T-helper 2 cell treated with Interferon-gamma antibody and Interleukin-4, amounts not matched to agents 5 μg/mL and 100 μg/mL, for 36 hours (primary cell): ENCODE data around the gene TMC8.
"Not testable (repeated sequence)": the region's sequence is repeated elsewhere in the genome, so short reads cannot be mapped to it uniquely, and the experiment has no call there.

ENCODE experiments used
- DNase-seq: peaks from one replicate; pipeline ENCODE4 v3.0.0; 2021; ENCODE audit warnings: low spot score
- H3K27ac Mint-ChIP-seq: one replicate; pipeline ENCODE4 v1.8.0; 2021; ENCODE audit warnings: mild to moderate bottlenecking, mixed read lengths
- H3K27me3 Mint-ChIP-seq: one replicate; pipeline ENCODE4 v1.8.0; 2021; ENCODE audit warnings: low read depth, mixed read lengths
- H3K36me3 Mint-ChIP-seq: one replicate; pipeline ENCODE4 v1.8.0; 2021; ENCODE audit warnings: low read depth, mixed read lengths
- H3K4me1 Mint-ChIP-seq: one replicate; pipeline ENCODE4 v1.8.0; 2021; ENCODE audit warnings: low read depth, mixed read lengths
- H3K4me3 Mint-ChIP-seq: one replicate; pipeline ENCODE4 v1.8.0; 2022; ENCODE audit warnings: mild to moderate bottlenecking, moderate library complexity, mixed read lengths
- H3K9me3 Mint-ChIP-seq: one replicate; pipeline ENCODE4 v1.8.0; 2021; ENCODE audit warnings: mixed read lengths

TMC8 gene

GRCh38 chr17:78130437-78131101 lies at the start of gene TMC8:
TSS of gene TMC8 (plus strand) at chr17:78130771. CDS start at chr17:78131589, 818 bp downstream.
- Mint-ChIP-seq H3K4me1 (peaks cover 42% of the 10 kb centered on the region), H3K4me3 (peak within 1 kb of the TSS; percentile 99), H3K27me3 (no peaks in the 10 kb centered on the region), H3K36me3 (peaks cover 55% of the 10 kb centered on the region), H3K9me3 (no peaks in the 10 kb centered on the region), H3K27ac (peak within 1 kb of the TSS; percentile 100)
- peak; percentile 78 for DNase-seq

- H3K36me3 Mint-ChIP-seq = peaks cover 31% of the 10 kb centered on the region
- no peak overlapping the region for H3K4me3 Mint-ChIP-seq
- no peaks in the 10 kb centered on the region for H3K27me3 Mint-ChIP-seq
- H3K27ac Mint-ChIP-seq = peak overlapping the region; percentile 42
- H3K9me3 Mint-ChIP-seq = no peaks in the 10 kb centered on the region
- no peak for DNase-seq
- H3K4me1 Mint-ChIP-seq = peaks cover 20% of the 10 kb centered on the region
These were observed 49.0 kb upstream of the TMC8 start for GRCh38 chr17:78081551-78081950.

GRCh38 chr17:78082355-78082872 lies 48.2 kb upstream of the TMC8 start:
- Mint-ChIP-seq H3K4me1 (peaks cover 20% of the 10 kb centered on the region), H3K27ac (peak overlapping the region; percentile 55), H3K36me3 (peaks cover 33% of the 10 kb centered on the region)
- H3K9me3 Mint-ChIP-seq, DNase-seq, H3K27me3 Mint-ChIP-seq, H3K4me3 Mint-ChIP-seq: not testable (repeated sequence)

- no peaks in the 10 kb centered on the region for H3K27me3 Mint-ChIP-seq
- H3K4me3 Mint-ChIP-seq = no peak overlapping the region
- H3K36me3 Mint-ChIP-seq = peaks cover 32% of the 10 kb centered on the region
- no peaks in the 10 kb centered on the region for H3K9me3 Mint-ChIP-seq
- H3K27ac Mint-ChIP-seq = peak overlapping the region; percentile 21
- no peak for DNase-seq
- H3K4me1 Mint-ChIP-seq = peaks cover 20% of the 10 kb centered on the region
These were observed 47.6 kb upstream of the TMC8 start for GRCh38 chr17:78082988-78083387.

GRCh38 chr17:78086740-78087139 lies 43.8 kb upstream of the TMC8 start:
- no peak for DNase-seq
- no peaks in the 10 kb centered on the region for H3K27me3 Mint-ChIP-seq
- no peak overlapping the region for H3K4me3 Mint-ChIP-seq
- peaks cover 35% of the 10 kb centered on the region for H3K36me3 Mint-ChIP-seq
- H3K9me3 Mint-ChIP-seq = no peaks in the 10 kb centered on the region
- peaks cover 20% of the 10 kb centered on the region for H3K4me1 Mint-ChIP-seq
- no peak overlapping the region for H3K27ac Mint-ChIP-seq

- H3K4me1 Mint-ChIP-seq = peaks cover 5% of the 10 kb centered on the region
- no peak overlapping the region for H3K4me3 Mint-ChIP-seq
- no peaks in the 10 kb centered on the region for H3K27me3 Mint-ChIP-seq
- no peak for DNase-seq
- H3K27ac Mint-ChIP-seq = no peak overlapping the region
- H3K9me3 Mint-ChIP-seq = no peaks in the 10 kb centered on the region
- H3K36me3 Mint-ChIP-seq = peaks cover 48% of the 10 kb centered on the region
These were observed 42.0 kb upstream of the TMC8 start for GRCh38 chr17:78088529-78088928.

- Mint-ChIP-seq H3K27ac (no peak overlapping the region), H3K27me3 (no peaks in the 10 kb centered on the region)
These were observed 40.8 kb upstream of the TMC8 start for GRCh38 chr17:78089576-78090281.

GRCh38 chr17:78092794-78093324 lies 37.7 kb upstream of the TMC8 start:
- Mint-ChIP-seq H3K36me3 (peaks cover 45% of the 10 kb centered on the region), H3K27ac (no peak overlapping the region), H3K4me3 (no peak overlapping the region), H3K27me3 (no peaks in the 10 kb centered on the region), H3K4me1 (peaks cover 4% of the 10 kb centered on the region), H3K9me3 (no peaks in the 10 kb centered on the region)
- DNase-seq = no peak

More at GRCh38 chr17:78089576-78090281, 40.8 kb upstream of the TMC8 start:
- peaks cover 52% of the 10 kb centered on the region for H3K36me3 Mint-ChIP-seq
- no peaks in the 10 kb centered on the region for H3K9me3 Mint-ChIP-seq
- H3K4me3 Mint-ChIP-seq = no peak overlapping the region
- H3K4me1 Mint-ChIP-seq = peaks cover 5% of the 10 kb centered on the region
- no peak for DNase-seq

- Mint-ChIP-seq H3K4me1 (no peaks in the 10 kb centered on the region), H3K27me3 (no peaks in the 10 kb centered on the region), H3K4me3 (no peak overlapping the region), H3K36me3 (peaks cover 65% of the 10 kb centered on the region), H3K27ac (no peak overlapping the region), H3K9me3 (no peaks in the 10 kb centered on the region)
- DNase-seq = no peak
These were observed 35.5 kb upstream of the TMC8 start for GRCh38 chr17:78095035-78095434.

- no peak for DNase-seq
- H3K9me3 Mint-ChIP-seq = no peaks in the 10 kb centered on the region
- no peaks in the 10 kb centered on the region for H3K4me1 Mint-ChIP-seq
- no peak overlapping the region for H3K4me3 Mint-ChIP-seq
- H3K27ac Mint-ChIP-seq = no peak overlapping the region
- no peaks in the 10 kb centered on the region for H3K27me3 Mint-ChIP-seq
- H3K36me3 Mint-ChIP-seq = peaks cover 62% of the 10 kb centered on the region
These were observed 34.5 kb upstream of the TMC8 start for GRCh38 chr17:78096093-78096492.

GRCh38 chr17:78101112-78101511 lies 29.5 kb upstream of the TMC8 start:
- Mint-ChIP-seq H3K4me3 (no peak overlapping the region), H3K36me3 (peaks cover 42% of the 10 kb centered on the region), H3K27ac (no peak overlapping the region), H3K4me1 (no peaks in the 10 kb centered on the region), H3K9me3 (no peaks in the 10 kb centered on the region), H3K27me3 (no peaks in the 10 kb centered on the region)
- DNase-seq = no peak

- H3K27ac Mint-ChIP-seq = peak overlapping the region; percentile 41
These were observed 29.0 kb upstream of the TMC8 start for GRCh38 chr17:78101542-78101941.

GRCh38 chr17:78103311-78103710 lies 27.3 kb upstream of the TMC8 start:
- no peaks in the 10 kb centered on the region for H3K27me3 Mint-ChIP-seq
- no peaks in the 10 kb centered on the region for H3K9me3 Mint-ChIP-seq
- H3K36me3 Mint-ChIP-seq = peaks cover 53% of the 10 kb centered on the region
- no peaks in the 10 kb centered on the region for H3K4me1 Mint-ChIP-seq
- H3K27ac Mint-ChIP-seq = no peak overlapping the region
- DNase-seq = no peak
- no peak overlapping the region for H3K4me3 Mint-ChIP-seq

More at GRCh38 chr17:78101542-78101941, 29.0 kb upstream of the TMC8 start:
- Mint-ChIP-seq H3K27me3 (no peaks in the 10 kb centered on the region), H3K36me3 (peaks cover 46% of the 10 kb centered on the region), H3K4me3 (no peak overlapping the region), H3K9me3 (no peaks in the 10 kb centered on the region), H3K4me1 (no peaks in the 10 kb centered on the region)
- DNase-seq = no peak

GRCh38 chr17:78104540-78104941 lies 26.0 kb upstream of the TMC8 start:
- Mint-ChIP-seq H3K36me3 (peaks cover 51% of the 10 kb centered on the region), H3K4me3 (no peak overlapping the region), H3K27me3 (no peaks in the 10 kb centered on the region), H3K27ac (no peak overlapping the region), H3K9me3 (no peaks in the 10 kb centered on the region), H3K4me1 (no peaks in the 10 kb centered on the region)
- DNase-seq = no peak
